A549 (cell line): ENCODE data around the gene TRABD2B.

Experiments
- CHD2 ChIP-seq: fragments of 150-350 bp; IDR thresholded peaks from 2 replicates; pipeline ENCODE4 v1.6.1; 2014; ENCODE audit warnings: low read length; ENCODE audit not compliant: partially characterized antibody
- CHD4 ChIP-seq: fragments of 200-600 bp; sonication (generic); IDR thresholded peaks from 2 replicates; pipeline ENCODE4 v1.6.1; 2016; ENCODE audit warnings: antibody characterized with exemption, mild to moderate bottlenecking, borderline replicate concordance
- CTCF ChIP-seq: fragments of >200 bp; sonication (Bioruptor Twin); formaldehyde crosslinking; IDR thresholded peaks from 3 replicates; pipeline ENCODE4 v1.5.1; 2016
- EP300 ChIP-seq, 2 experiments: fragments of >200 bp; sonication (Bioruptor Twin); formaldehyde crosslinking; IDR thresholded peaks; 2 replicates in 1 of 2; 3 replicates in 1 of 2; pipeline ENCODE4 v1.6.1; 2016 to 2017
- JUN ChIP-seq, 2 experiments: fragments of >200 bp; sonication (Bioruptor Twin); formaldehyde crosslinking; IDR thresholded peaks; 2 replicates in 1 of 2; 3 replicates in 1 of 2; pipeline ENCODE4 v1.6.1; 2016 to 2017
- MAFK ChIP-seq: fragments of 450-650 bp; IDR thresholded peaks from 2 replicates; pipeline ENCODE4 v1.6.1; 2014; ENCODE audit not compliant: partially characterized antibody

- TF ChIP-seq JUN (IDR thresholded peaks at IDR 0.05): no peak
- no peak for TF ChIP-seq CHD2
- TF ChIP-seq EP300 (IDR thresholded peaks at IDR 0.05): no peak
- TF ChIP-seq CTCF: no peak
- TF ChIP-seq MAFK: no peak
- TF ChIP-seq CHD4: no peak
These were observed 34.5 kb upstream of the TRABD2B start for GRCh38 chr1:48031676-48032075.
